K562 (cell line): ENCODE results near the gene SARS1.

ENCODE experiments used
- CBFA2T2 ChIP-seq: fragments of 450-650 bp; conservative IDR thresholded peaks from 2 replicates; pipeline ENCODE4 v1.6.1; 2017; ENCODE audit warnings: mild to moderate bottlenecking
- CEBPB ChIP-seq: fragments of 450-650 bp; IDR thresholded peaks from 2 replicates; pipeline ENCODE4 v1.6.1; 2016; ENCODE audit warnings: missing genetic modification characterization, missing compliant biosample characterization
- CTCF ChIP-seq, 3 experiments: IDR thresholded peaks in 2 of 3; conservative IDR thresholded peaks in 1 of 3; 2 replicates each; pipeline ENCODE4 v1.5.1; 2011 to 2012; ENCODE audit warnings: low read length in 3 of 3, mild to moderate bottlenecking in 3 of 3, control low read depth in 2 of 3, improper control_type of control experiment in 1 of 3, inconsistent platforms in 1 of 3, low read depth in 1 of 3, mixed read lengths in 1 of 3, moderate library complexity in 1 of 3; ENCODE audit not compliant: insufficient read depth in 2 of 3
- ESRRA ChIP-seq: fragments of 450-650 bp; IDR thresholded peaks from 2 replicates; pipeline ENCODE4 v1.6.1; 2014; ENCODE audit warnings: low read depth, mild to moderate bottlenecking, moderate library complexity, borderline replicate concordance
- ETV6 ChIP-seq, 3 experiments: fragments of 150-350 bp in 1 of 3; sonication (generic) in 1 of 3; formaldehyde crosslinking in 1 of 3; IDR thresholded peaks; 2 replicates each; pipeline versions ENCODE4 v1.6.1 to v1.8.0; 2014 to 2022; ENCODE audit warnings: borderline replicate concordance in 2 of 3, low read depth in 2 of 3, antibody characterized with exemption in 1 of 3, low read length in 1 of 3, mild to moderate bottlenecking in 1 of 3, missing genetic modification reagents in 1 of 3
- FOXM1 ChIP-seq, 2 experiments: fragments of 450-650 bp in 1 of 2; sonication (generic) in 1 of 2; formaldehyde crosslinking in 1 of 2; IDR thresholded peaks; 2 replicates each; pipeline versions ENCODE4 v1.6.1 to v1.9.0; 2017 to 2022; ENCODE audit warnings: low read depth in 2 of 2, mild to moderate bottlenecking in 2 of 2, missing genetic modification reagents in 1 of 2, moderate library complexity in 1 of 2
- GATA2 ChIP-seq: sonication (generic); formaldehyde crosslinking; IDR thresholded peaks from 2 replicates; pipeline ENCODE4 v1.4.0; 2020; ENCODE audit warnings: mild to moderate bottlenecking, missing genetic modification reagents
- PCBP1 ChIP-seq: fragments of 200-400 bp; formaldehyde crosslinking; IDR thresholded peaks from 2 replicates; pipeline ENCODE4 v1.6.1; 2018; ENCODE audit warnings: mild to moderate bottlenecking, low read depth, low read length; ENCODE audit not compliant: poor library complexity, severe bottlenecking
- SAFB ChIP-seq: fragments of 200-400 bp; formaldehyde crosslinking; IDR thresholded peaks from 2 replicates; pipeline ENCODE4 v1.6.1; 2017; ENCODE audit warnings: low read depth, low read length, borderline replicate concordance
- SMAD2 ChIP-seq: fragments of 150-350 bp; IDR thresholded peaks from 2 replicates; pipeline ENCODE4 v1.6.1; 2014; ENCODE audit warnings: low read depth, mild to moderate bottlenecking, low read length
- SMARCA5 ChIP-seq: fragments of 450-650 bp; IDR thresholded peaks from 2 replicates; pipeline ENCODE4 v1.6.1; 2016
- ZNF134 ChIP-seq: fragments of 250-450 bp; sonication (Bioruptor Pico); conservative IDR thresholded peaks from 2 replicates; pipeline ENCODE4 v1.4.0; 2020
- ZNF436 ChIP-seq: fragments of 250-450, 450-650 bp; sonication (Bioruptor Pico); formaldehyde crosslinking; IDR thresholded peaks from 2 replicates; pipeline ENCODE4 v1.7.0; 2020; ENCODE audit warnings: mild to moderate bottlenecking

GRCh38 chr1:109246141-109246551 lies 32.4 kb downstream of the SARS1 start:
- no peak for TF ChIP-seq CTCF (IDR thresholded peaks at IDR 0.05 in 2 of 3, conservative IDR thresholded peaks at IDR 0.05 in 1 of 3; ENCODE audit: insufficient read depth in 2 of 3, low read depth in 1 of 3, low read length in 3 of 3)
- no peak for TF ChIP-seq SMARCA5
- no peak for TF ChIP-seq FOXM1 (IDR thresholded peaks at IDR 0.05; ENCODE audit: low read depth)
- no peak for TF ChIP-seq FOXM1 (CRISPR knock-in tag; IDR thresholded peaks at IDR 0.05; ENCODE audit: low read depth)
- no peak for TF ChIP-seq CEBPB
- TF ChIP-seq SMAD2 = no peak
- TF ChIP-seq GATA2 (CRISPR knock-in tag) = no peak
- TF ChIP-seq ESRRA = no peak
- TF ChIP-seq ZNF436 (CRISPR knock-in tag) = no peak
- no peak for TF ChIP-seq PCBP1
- no peak for TF ChIP-seq ZNF134 (CRISPR knock-in tag)
- no peak for TF ChIP-seq SAFB
- TF ChIP-seq ETV6 (IDR thresholded peaks at IDR 0.05; ENCODE audit: borderline replicate concordance in 1 of 2, low read depth in 2 of 2, low read length in 1 of 2) = no peak
- TF ChIP-seq ETV6 (CRISPR knock-in tag; IDR thresholded peaks at IDR 0.05; ENCODE audit: borderline replicate concordance) = no peak
- TF ChIP-seq CBFA2T2 = no peak
